ENCODE results near the gene MRGPRF. TPM values are rescaled to one million over a fixed set of nuclear protein-coding genes. Genes with fewer than 3 reads are reported as not detected.

The MRGPRF gene
- total RNA-seq, 1 donor from 2014 or later: 1.7 TPM

- no peak for ATAC-seq
Observed at GRCh38 chr11:69050592-69051380, 37.7 kb upstream of the MRGPRF start.

GRCh38 chr11:69049490-69049867 is 36.4 kb upstream of the MRGPRF start:
- peak; percentile 1 for ATAC-seq

GRCh38 chr11:69048694-69049489 is 35.8 kb upstream of the MRGPRF start, which contains the start of gene TPCN2:
TPCN2 (plus strand) TSS chr11:69048932; CDS start chr11:69048998, 66 bp downstream.
- ATAC-seq: peak; percentile 97

- ATAC-seq: no peak
Observed at GRCh38 chr11:69048031-69048693, 35.1 kb upstream of the MRGPRF start.

- ATAC-seq: peak; percentile 47
Observed at GRCh38 chr11:69044111-69045013, 31.3 kb upstream of the MRGPRF start.

- ATAC-seq: no peak
Observed at GRCh38 chr11:69041516-69041915, 28.5 kb upstream of the MRGPRF start.

GRCh38 chr11:69040581-69041260 is 27.7 kb upstream of the MRGPRF start:
- no peak for ATAC-seq

GRCh38 chr11:69040051-69040450 is 27.0 kb upstream of the MRGPRF start:
- ATAC-seq: no peak

GRCh38 chr11:69039501-69039900 is 26.5 kb upstream of the MRGPRF start:
- no peak for ATAC-seq

- ATAC-seq: no peak
Observed at GRCh38 chr11:69037544-69037943, 24.5 kb upstream of the MRGPRF start.

GRCh38 chr11:69037074-69037473 is 24.0 kb upstream of the MRGPRF start:
- ATAC-seq: no peak

GRCh38 chr11:69035946-69036340 is 22.9 kb upstream of the MRGPRF start:
- no peak for ATAC-seq

- no peak for ATAC-seq
Observed at GRCh38 chr11:69035150-69035945, 22.3 kb upstream of the MRGPRF start.

GRCh38 chr11:69034123-69034867 is 21.2 kb upstream of the MRGPRF start:
- ATAC-seq: no peak

- ATAC-seq: no peak
Observed at GRCh38 chr11:69033431-69033830, 20.4 kb upstream of the MRGPRF start.

- no peak for ATAC-seq
Observed at GRCh38 chr11:69032833-69033232, 19.8 kb upstream of the MRGPRF start.

- no peak for ATAC-seq
Observed at GRCh38 chr11:69030301-69030700, 17.3 kb upstream of the MRGPRF start.

- no peak for ATAC-seq
Observed at GRCh38 chr11:69027704-69028372, 14.8 kb upstream of the MRGPRF start.

- no peak for ATAC-seq
Observed at GRCh38 chr11:69024509-69024908, 11.5 kb upstream of the MRGPRF start.

Data from esophagus mucosa (tissue), 1 donor.